HG02571 (cell line): Measurements from ENCODE around the gene SRMS.

Source experiments
- ATAC-seq: cut with Tn5 transposase; IDR thresholded peaks from one replicate; pipeline ENCODE4 v1.9.1; 2021; ENCODE audit warnings: mild to moderate bottlenecking, moderate library complexity; ENCODE audit not compliant: unreplicated experiment

SRMS gene

GRCh38 chr20:63504642-63505041 is 42.9 kb downstream of the SRMS start:
- no peak for ATAC-seq

- ATAC-seq, result no peak
Measured at GRCh38 chr20:63503524-63503923, 44.0 kb downstream of the SRMS start.

- no peak for ATAC-seq
Measured at GRCh38 chr20:63502671-63503172, 44.8 kb downstream of the SRMS start.

GRCh38 chr20:63501818-63502670 is 45.5 kb downstream of the SRMS start:
- no peak for ATAC-seq

- no peak for ATAC-seq
Measured at GRCh38 chr20:63500902-63501817, 46.4 kb downstream of the SRMS start.

- no peak for ATAC-seq
Measured at GRCh38 chr20:63500151-63500901, 47.2 kb downstream of the SRMS start.

- ATAC-seq, result no peak
Measured at GRCh38 chr20:63499338-63499969, 48.1 kb downstream of the SRMS start.

- ATAC-seq, result no peak
Measured at GRCh38 chr20:63498960-63499337, 48.6 kb downstream of the SRMS start, which contains the start of gene EEF1A2. EEF1A2 (minus strand) TSS chr20:63499083; CDS start chr20:63497763, 1,320 bp downstream.

- no peak for ATAC-seq
Measured at GRCh38 chr20:63497946-63498935, 49.3 kb downstream of the SRMS start.

- no peak for ATAC-seq
Measured at GRCh38 chr20:63497138-63497945, 50.2 kb downstream of the SRMS start.

GRCh38 chr20:63496596-63497120 is 50.9 kb downstream of the SRMS start:
- no peak for ATAC-seq

GRCh38 chr20:63495741-63496595 is 51.6 kb downstream of the SRMS start:
- ATAC-seq, result no peak

GRCh38 chr20:63495167-63495720 is 52.3 kb downstream of the SRMS start:
- ATAC-seq, result no peak

- ATAC-seq, result no peak
Measured at GRCh38 chr20:63494420-63495166, 53.0 kb downstream of the SRMS start.

GRCh38 chr20:63494084-63494419 is 53.5 kb downstream of the SRMS start:
- ATAC-seq, result no peak

GRCh38 chr20:63493563-63494020 is 54.0 kb downstream of the SRMS start:
- no peak for ATAC-seq
